ENCODE data around the gene AQP12B.

Gene AQP12B

DNA sequence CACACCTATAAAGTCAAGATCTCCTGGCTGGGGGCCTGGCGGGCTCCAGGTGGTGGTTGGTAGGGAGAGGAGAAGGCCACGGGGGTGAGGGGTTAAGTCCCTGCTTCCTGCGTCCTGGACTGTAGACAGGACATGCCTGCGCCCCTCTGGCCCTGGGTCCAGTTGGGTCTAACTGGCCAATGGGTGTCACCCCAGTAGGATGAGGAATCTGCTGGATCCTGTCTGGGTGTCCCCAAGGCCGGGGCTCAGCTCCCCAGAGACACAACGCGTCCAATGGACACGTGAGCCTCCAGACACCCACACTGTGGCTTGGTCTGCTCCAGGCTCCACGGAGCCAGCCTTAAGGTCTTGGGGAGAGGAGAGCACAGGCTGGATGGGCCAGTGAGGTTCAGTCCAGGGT, 28.6 kb upstream of the AQP12B start:
- Histone ChIP-seq H3K9ac (ENCODE audit: low read depth in 1 of 2, low read length in 2 of 2) (no peak overlapping the region), H3K36me3 (ENCODE audit: control insufficient read depth in 2 of 2, insufficient read depth in 2 of 2, low read length in 2 of 2) (no peaks in the 10 kb centered on the region), H3K27ac (ENCODE audit: low read depth in 2 of 2, low read length in 2 of 2) (no peak overlapping the region), H3K27me3 (ENCODE audit: control insufficient read depth in 2 of 2, insufficient read depth in 2 of 2, low read length in 2 of 2) (peaks cover 2% of the 10 kb centered on the region in 2 donors), H3K4me1 (ENCODE audit: control insufficient read depth in 2 of 2, insufficient read depth in 2 of 2, low read length in 2 of 2) (no peaks in the 10 kb centered on the region), H3K4me3 (ENCODE audit: low read length in 2 of 2) (no peak overlapping the region), H3K9me3 (ENCODE audit: control insufficient read depth in 2 of 2, low read length in 2 of 2) (no peaks in the 10 kb centered on the region)

- H3K9ac ChIP-seq (ENCODE audit: low read depth in 1 of 2, low read length in 2 of 2): no peak overlapping the region
- no peaks in the 10 kb centered on the region for H3K4me1 ChIP-seq (ENCODE audit: control insufficient read depth in 2 of 2, insufficient read depth in 2 of 2, low read length in 2 of 2)
- H3K27ac ChIP-seq (ENCODE audit: low read depth in 2 of 2, low read length in 2 of 2): no peak overlapping the region
- H3K4me3 ChIP-seq (ENCODE audit: low read length in 2 of 2): no peak overlapping the region
- H3K9me3 ChIP-seq (ENCODE audit: control insufficient read depth in 2 of 2, low read length in 2 of 2): no peaks in the 10 kb centered on the region
- H3K27me3 ChIP-seq (ENCODE audit: control insufficient read depth in 2 of 2, insufficient read depth in 2 of 2, low read length in 2 of 2): peaks cover 2 to 8% of the 10 kb centered on the region in 2 donors
- H3K36me3 ChIP-seq (ENCODE audit: control insufficient read depth in 2 of 2, insufficient read depth in 2 of 2, low read length in 2 of 2): no peaks in the 10 kb centered on the region
These were observed 25.8 kb upstream of the AQP12B start for GRCh38 chr2:240708457-240708856.

- H3K9ac ChIP-seq (ENCODE audit: low read depth in 1 of 2, low read length in 2 of 2): no peak overlapping the region
- H3K9me3 ChIP-seq (ENCODE audit: control insufficient read depth in 2 of 2, low read length in 2 of 2): no peaks in the 10 kb centered on the region
- no peaks in the 10 kb centered on the region for H3K36me3 ChIP-seq (ENCODE audit: control insufficient read depth in 2 of 2, insufficient read depth in 2 of 2, low read length in 2 of 2)
- H3K27ac ChIP-seq (ENCODE audit: low read depth in 2 of 2, low read length in 2 of 2): no peak overlapping the region
- no peak overlapping the region for H3K4me3 ChIP-seq (ENCODE audit: low read length in 2 of 2)
- no peaks in the 10 kb centered on the region for H3K4me1 ChIP-seq (ENCODE audit: control insufficient read depth in 2 of 2, insufficient read depth in 2 of 2, low read length in 2 of 2)
- H3K27me3 ChIP-seq (ENCODE audit: control insufficient read depth in 2 of 2, insufficient read depth in 2 of 2, low read length in 2 of 2): peaks cover 2 to 8% of the 10 kb centered on the region in 2 donors
These were observed 25.1 kb upstream of the AQP12B start for GRCh38 chr2:240707821-240708220.

GRCh38 chr2:240707043-240707756, 24.5 kb upstream of the AQP12B start:
- H3K4me1 ChIP-seq (ENCODE audit: control insufficient read depth in 2 of 2, insufficient read depth in 2 of 2, low read length in 2 of 2): no peaks in the 10 kb centered on the region
- no peak overlapping the region for H3K27ac ChIP-seq (ENCODE audit: low read depth in 2 of 2, low read length in 2 of 2)
- H3K4me3 ChIP-seq (ENCODE audit: low read length in 2 of 2): no peak overlapping the region
- H3K9me3 ChIP-seq (ENCODE audit: control insufficient read depth in 2 of 2, low read length in 2 of 2): no peaks in the 10 kb centered on the region
- no peaks in the 10 kb centered on the region for H3K36me3 ChIP-seq (ENCODE audit: control insufficient read depth in 2 of 2, insufficient read depth in 2 of 2, low read length in 2 of 2)
- H3K27me3 ChIP-seq (ENCODE audit: control insufficient read depth in 2 of 2, insufficient read depth in 2 of 2, low read length in 2 of 2): peaks cover 2 to 8% of the 10 kb centered on the region in 2 donors
- no peak overlapping the region for H3K9ac ChIP-seq (ENCODE audit: low read depth in 1 of 2, low read length in 2 of 2)

DNA sequence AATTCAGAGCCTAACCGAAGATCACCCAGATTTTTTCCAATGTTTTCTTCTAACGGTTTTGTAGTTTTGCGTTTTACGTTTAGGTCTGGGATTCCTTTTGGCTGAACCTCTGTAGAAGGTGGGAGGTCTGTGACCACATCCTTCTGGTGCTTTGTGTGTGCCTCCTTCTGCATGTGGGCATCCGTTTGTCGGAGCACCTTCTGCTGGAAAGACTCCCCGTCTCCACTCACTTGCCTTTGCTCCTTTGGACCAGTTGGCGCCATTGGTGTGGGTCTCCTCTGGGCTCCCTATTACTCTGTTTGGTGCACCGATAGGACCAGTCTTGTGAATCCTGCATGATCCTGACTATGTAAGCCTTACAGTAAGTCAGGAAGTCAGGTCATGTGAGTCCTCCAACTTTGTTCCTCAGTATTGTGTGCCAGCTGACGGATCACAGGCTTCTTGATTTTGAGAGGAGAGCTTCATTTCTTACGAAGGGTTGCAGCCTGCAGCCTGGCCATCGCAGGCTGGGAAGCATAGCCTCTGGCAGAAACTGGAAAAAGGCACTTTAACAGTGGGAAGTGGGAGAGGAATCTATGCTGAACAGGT, 22.6 kb upstream of the AQP12B start:
- Histone ChIP-seq H3K9ac (ENCODE audit: low read depth in 1 of 2, low read length in 2 of 2) (no peak overlapping the region), H3K27me3 (ENCODE audit: control insufficient read depth in 2 of 2, insufficient read depth in 2 of 2, low read length in 2 of 2) (peaks cover 2 to 8% of the 10 kb centered on the region in 2 donors), H3K36me3 (ENCODE audit: control insufficient read depth in 2 of 2, insufficient read depth in 2 of 2, low read length in 2 of 2) (no peaks in the 10 kb centered on the region), H3K4me3 (ENCODE audit: low read length in 2 of 2) (no peak overlapping the region), H3K27ac (ENCODE audit: low read depth in 2 of 2, low read length in 2 of 2) (no peak overlapping the region), H3K4me1 (ENCODE audit: control insufficient read depth in 2 of 2, insufficient read depth in 2 of 2, low read length in 2 of 2) (no peaks in the 10 kb centered on the region), H3K9me3 (ENCODE audit: control insufficient read depth in 2 of 2, low read length in 2 of 2) (no peaks in the 10 kb centered on the region)

DNA sequence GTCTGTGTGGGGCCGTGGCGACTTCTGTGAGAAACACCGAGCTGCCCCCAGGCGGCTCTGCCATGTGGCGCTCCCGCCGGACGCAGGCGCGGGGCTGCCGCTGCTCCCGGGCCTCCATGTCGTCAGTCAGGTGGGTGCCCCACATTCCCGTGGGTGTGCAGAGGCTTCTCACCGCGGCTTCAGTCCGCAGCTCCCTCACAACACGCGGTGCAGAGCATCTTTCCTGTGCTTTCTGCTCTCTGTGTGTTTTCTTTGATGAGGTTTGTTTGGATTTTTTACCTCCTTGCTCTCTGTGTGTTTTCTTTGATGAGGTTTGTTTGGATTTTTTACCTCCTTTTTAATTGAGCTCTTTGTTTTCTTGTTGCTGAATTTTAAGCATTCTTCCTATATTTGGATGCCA, 22.0 kb upstream of the AQP12B start:
- Histone ChIP-seq H3K4me1 (ENCODE audit: control insufficient read depth in 2 of 2, insufficient read depth in 2 of 2, low read length in 2 of 2) (no peaks in the 10 kb centered on the region), H3K4me3 (ENCODE audit: low read length in 2 of 2) (no peak overlapping the region), H3K9me3 (ENCODE audit: control insufficient read depth in 2 of 2, low read length in 2 of 2) (no peaks in the 10 kb centered on the region), H3K9ac (ENCODE audit: low read depth in 1 of 2, low read length in 2 of 2) (no peak overlapping the region), H3K27ac (ENCODE audit: low read depth in 2 of 2, low read length in 2 of 2) (no peak overlapping the region), H3K36me3 (ENCODE audit: control insufficient read depth in 2 of 2, insufficient read depth in 2 of 2, low read length in 2 of 2) (no peaks in the 10 kb centered on the region), H3K27me3 (ENCODE audit: control insufficient read depth in 2 of 2, insufficient read depth in 2 of 2, low read length in 2 of 2) (peaks cover 2 to 6% of the 10 kb centered on the region in 2 donors)

- H3K27me3 ChIP-seq (ENCODE audit: control insufficient read depth in 2 of 2, insufficient read depth in 2 of 2, low read length in 2 of 2): peaks cover 2 to 5% of the 10 kb centered on the region in 2 donors
- no peak overlapping the region for H3K27ac ChIP-seq (ENCODE audit: low read depth in 2 of 2, low read length in 2 of 2)
- H3K4me3 ChIP-seq (ENCODE audit: low read length in 2 of 2): no peak overlapping the region
- no peaks in the 10 kb centered on the region for H3K9me3 ChIP-seq (ENCODE audit: control insufficient read depth in 2 of 2, low read length in 2 of 2)
- no peak overlapping the region for H3K9ac ChIP-seq (ENCODE audit: low read depth in 1 of 2, low read length in 2 of 2)
- H3K4me1 ChIP-seq (ENCODE audit: control insufficient read depth in 2 of 2, insufficient read depth in 2 of 2, low read length in 2 of 2): no peaks in the 10 kb centered on the region
- H3K36me3 ChIP-seq (ENCODE audit: control insufficient read depth in 2 of 2, insufficient read depth in 2 of 2, low read length in 2 of 2): no peaks in the 10 kb centered on the region
These were observed 21.0 kb upstream of the AQP12B start for GRCh38 chr2:240703417-240704341.

DNA sequence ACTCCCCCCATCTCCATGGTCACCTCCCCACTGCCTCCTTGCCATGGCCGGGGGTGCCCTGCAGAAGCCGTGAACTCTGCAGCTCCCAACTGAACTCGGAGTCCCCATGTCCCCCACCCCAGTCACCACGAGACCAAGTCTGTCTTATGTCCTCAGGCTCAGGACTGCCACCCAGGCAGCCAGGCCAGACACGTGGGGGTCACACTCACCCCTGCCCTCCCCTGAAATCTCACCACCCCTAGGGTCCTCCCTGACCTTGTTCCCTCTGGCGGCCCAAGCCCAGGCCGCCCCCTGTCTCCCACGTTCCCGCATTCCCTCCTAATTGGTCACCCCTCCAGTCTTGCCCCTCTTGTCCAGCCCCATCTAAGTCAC, 19.9 kb upstream of the AQP12B start:
- Histone ChIP-seq H3K9me3 (ENCODE audit: control insufficient read depth in 2 of 2, low read length in 2 of 2) (no peaks in the 10 kb centered on the region), H3K9ac (ENCODE audit: low read depth in 1 of 2, low read length in 2 of 2) (no peak overlapping the region), H3K4me3 (ENCODE audit: low read length in 2 of 2) (no peak overlapping the region), H3K36me3 (ENCODE audit: control insufficient read depth in 2 of 2, insufficient read depth in 2 of 2, low read length in 2 of 2) (no peaks in the 10 kb centered on the region), H3K27ac (ENCODE audit: low read depth in 2 of 2, low read length in 2 of 2) (no peak overlapping the region), H3K27me3 (ENCODE audit: control insufficient read depth in 2 of 2, insufficient read depth in 2 of 2, low read length in 2 of 2) (peaks cover 0 to 5% of the 10 kb centered on the region in 2 donors), H3K4me1 (ENCODE audit: control insufficient read depth in 2 of 2, insufficient read depth in 2 of 2, low read length in 2 of 2) (no peaks in the 10 kb centered on the region)

DNA sequence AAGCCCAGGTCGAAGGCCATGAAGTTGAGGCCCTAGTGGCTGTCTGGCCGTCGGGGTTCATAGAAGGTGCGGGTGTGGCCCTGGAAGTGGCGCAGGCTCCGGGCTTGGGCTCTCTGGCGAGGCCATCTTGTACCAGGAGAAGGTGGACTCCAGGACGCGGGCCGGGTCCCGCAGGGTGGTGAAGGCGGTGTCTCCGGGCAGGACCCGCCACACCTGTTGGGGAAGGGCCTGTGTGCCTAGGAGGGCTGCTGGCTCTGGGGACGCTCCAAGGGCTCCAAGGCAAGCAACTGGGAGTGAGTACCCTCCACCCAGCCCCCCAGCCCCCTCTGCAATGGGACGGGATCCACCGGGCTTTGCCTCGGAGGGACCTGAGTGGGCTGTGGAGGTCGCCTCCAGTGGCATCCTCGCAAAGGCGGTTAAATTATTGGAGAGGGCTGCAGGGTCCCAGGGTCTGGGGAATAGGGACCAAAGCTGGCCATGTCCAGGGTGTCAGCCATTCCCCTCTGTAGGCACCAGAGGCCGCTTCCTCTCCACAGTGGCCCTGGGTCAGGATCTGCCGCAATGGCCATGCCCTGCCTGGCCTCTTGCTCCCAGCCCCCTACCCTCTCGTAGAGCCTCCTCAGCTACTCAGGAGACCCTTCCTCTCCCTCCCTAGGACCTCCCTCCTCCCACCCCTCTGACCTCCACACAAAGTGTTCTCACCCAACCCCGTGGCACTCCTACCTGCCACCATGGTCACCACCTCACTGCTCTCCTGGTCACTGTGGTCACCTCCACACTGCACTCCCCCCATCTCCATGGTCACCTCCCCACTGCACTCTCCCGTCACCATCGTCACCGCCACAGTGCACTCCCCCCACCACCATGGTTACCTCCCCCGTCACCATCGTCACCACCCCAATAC, 19.3 kb upstream of the AQP12B start:
- Histone ChIP-seq H3K27me3 (ENCODE audit: control insufficient read depth in 2 of 2, insufficient read depth in 2 of 2, low read length in 2 of 2) (peaks cover 0 to 5% of the 10 kb centered on the region in 2 donors), H3K4me3 (ENCODE audit: low read length in 2 of 2) (no peak overlapping the region), H3K36me3 (ENCODE audit: control insufficient read depth in 2 of 2, insufficient read depth in 2 of 2, low read length in 2 of 2) (no peaks in the 10 kb centered on the region), H3K9me3 (ENCODE audit: control insufficient read depth in 2 of 2, low read length in 2 of 2) (no peaks in the 10 kb centered on the region), H3K27ac (ENCODE audit: low read depth in 2 of 2, low read length in 2 of 2) (no peak overlapping the region), H3K4me1 (ENCODE audit: control insufficient read depth in 2 of 2, insufficient read depth in 2 of 2, low read length in 2 of 2) (no peaks in the 10 kb centered on the region), H3K9ac (ENCODE audit: low read depth in 1 of 2, low read length in 2 of 2) (no peak overlapping the region)
